DOHH2 (cell line): Measurements from ENCODE around the gene ESRRA.

ENCODE experiments used
- H3F3A ChIP-seq: fragments of 200-600 bp; sonication (generic), shearing (Covaris generic); 2 replicates; pipeline ENCODE4 v1.6.0; 2016; ENCODE audit warnings: antibody characterized with exemption, mild to moderate bottlenecking; ENCODE audit not compliant: control insufficient read depth, insufficient read depth
- H3K27ac ChIP-seq: fragments of 200-600 bp; sonication (generic); 2 replicates; pipeline ENCODE4 v1.5.1; 2014; ENCODE audit warnings: low read depth, mild to moderate bottlenecking, low read length, moderate library complexity
- H3K27me3 ChIP-seq: fragments of 200-600 bp; sonication (generic); 2 replicates; pipeline ENCODE4 v1.6.1; 2014; ENCODE audit warnings: mild to moderate bottlenecking, low read length, mixed read lengths; ENCODE audit not compliant: control insufficient read depth
- H3K36me3 ChIP-seq: fragments of 200-600 bp; sonication (generic); 2 replicates; pipeline ENCODE4 v1.6.1; 2014; ENCODE audit warnings: mild to moderate bottlenecking, low read length, moderate library complexity, mixed read lengths; ENCODE audit not compliant: control insufficient read depth
- H3K4me1 ChIP-seq: fragments of 200-600 bp; sonication (generic); 2 replicates; pipeline ENCODE4 v1.6.1; 2014; ENCODE audit warnings: mild to moderate bottlenecking, low read length, mixed read lengths; ENCODE audit not compliant: control insufficient read depth
- H3K4me2 ChIP-seq: fragments of 200-600 bp; sonication (generic); 2 replicates; pipeline ENCODE4 v1.6.0; 2014; ENCODE audit warnings: mild to moderate bottlenecking, low read length, moderate library complexity
- H3K4me3 ChIP-seq: fragments of 200-600 bp; sonication (generic); 2 replicates; pipeline ENCODE4 v1.5.1; 2014; ENCODE audit warnings: mild to moderate bottlenecking, low read length, mixed read lengths
- H3K79me2 ChIP-seq: fragments of 200-600 bp; sonication (generic); 2 replicates; pipeline ENCODE4 v1.6.1; 2014; ENCODE audit warnings: mild to moderate bottlenecking, low read length, mixed read lengths; ENCODE audit not compliant: control insufficient read depth
- H3K9me2 ChIP-seq: fragments of 200-600 bp; sonication (generic); replicated peaks from 2 replicates; pipeline ENCODE4 v1.6.1; 2014; ENCODE audit warnings: mild to moderate bottlenecking, low read length, mixed read lengths; ENCODE audit not compliant: control insufficient read depth
- H3K9me3 ChIP-seq: fragments of 200-600 bp; sonication (generic); 2 replicates; pipeline ENCODE4 v1.6.1; 2014; ENCODE audit warnings: antibody characterized with exemption, low read length, mixed read lengths; ENCODE audit not compliant: control insufficient read depth, insufficient read depth
- H4K20me1 ChIP-seq: fragments of 200-600 bp; sonication (generic); 2 replicates; pipeline ENCODE4 v1.6.0; 2014; ENCODE audit warnings: low read depth, mild to moderate bottlenecking, antibody characterized with exemption, low read length, moderate library complexity; ENCODE audit not compliant: control insufficient read depth, insufficient read depth
- EZH2phosphoT487 ChIP-seq: fragments of 200-600 bp; sonication (generic); IDR thresholded peaks from 2 replicates; pipeline ENCODE4 v1.6.1; 2017; ENCODE audit warnings: borderline replicate concordance, mild to moderate bottlenecking, antibody characterized with exemption, low read length, moderate library complexity, mixed read lengths
- TF ChIP-seq, protein P1 (sequence below): fragments of 200-600 bp; sonication (generic); IDR thresholded peaks from one replicate; pipeline ENCODE4 v1.5.1; 2014; ENCODE audit warnings: antibody characterized with exemption, mild to moderate bottlenecking, low read depth, low read length; ENCODE audit not compliant: poor library complexity, severe bottlenecking

Gene ESRRA

DNA sequence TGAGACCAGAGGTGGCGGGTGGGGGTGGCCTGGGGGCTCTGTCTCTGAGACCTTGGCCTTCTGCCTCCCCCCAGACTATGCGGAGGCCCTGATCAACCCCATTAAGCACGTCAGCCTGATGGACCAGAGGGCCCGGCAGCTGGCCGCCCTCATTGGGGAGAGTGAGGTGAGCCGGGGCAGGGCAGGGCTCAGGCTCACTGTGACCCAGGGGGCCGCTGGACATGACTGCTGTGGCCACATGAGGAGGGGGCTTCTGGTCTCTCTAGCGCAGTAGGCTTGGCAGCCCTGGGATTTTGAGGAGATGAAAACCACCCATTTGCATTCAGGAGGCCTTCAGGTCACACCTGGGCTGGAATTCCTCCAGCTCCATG lies 41.4 kb upstream of the ESRRA start:
- H3K4me2 ChIP-seq = no peak overlapping the region
- H3K36me3 ChIP-seq = peaks cover 35% of the 10 kb centered on the region
- no peak overlapping the region for H3K27ac ChIP-seq
- H3K79me2 ChIP-seq = peaks cover 8% of the 10 kb centered on the region
- no peaks in the 10 kb centered on the region for H4K20me1 ChIP-seq
- H3K27me3 ChIP-seq = no peaks in the 10 kb centered on the region
- no peak overlapping the region for H3K4me3 ChIP-seq
- no peaks in the 10 kb centered on the region for H3K9me2 ChIP-seq
- H3K4me1 ChIP-seq = peaks cover 13% of the 10 kb centered on the region
- H3F3A ChIP-seq = no peaks in the 10 kb centered on the region
- H3K9me3 ChIP-seq = no peaks in the 10 kb centered on the region
- TF ChIP-seq, protein P1, sequence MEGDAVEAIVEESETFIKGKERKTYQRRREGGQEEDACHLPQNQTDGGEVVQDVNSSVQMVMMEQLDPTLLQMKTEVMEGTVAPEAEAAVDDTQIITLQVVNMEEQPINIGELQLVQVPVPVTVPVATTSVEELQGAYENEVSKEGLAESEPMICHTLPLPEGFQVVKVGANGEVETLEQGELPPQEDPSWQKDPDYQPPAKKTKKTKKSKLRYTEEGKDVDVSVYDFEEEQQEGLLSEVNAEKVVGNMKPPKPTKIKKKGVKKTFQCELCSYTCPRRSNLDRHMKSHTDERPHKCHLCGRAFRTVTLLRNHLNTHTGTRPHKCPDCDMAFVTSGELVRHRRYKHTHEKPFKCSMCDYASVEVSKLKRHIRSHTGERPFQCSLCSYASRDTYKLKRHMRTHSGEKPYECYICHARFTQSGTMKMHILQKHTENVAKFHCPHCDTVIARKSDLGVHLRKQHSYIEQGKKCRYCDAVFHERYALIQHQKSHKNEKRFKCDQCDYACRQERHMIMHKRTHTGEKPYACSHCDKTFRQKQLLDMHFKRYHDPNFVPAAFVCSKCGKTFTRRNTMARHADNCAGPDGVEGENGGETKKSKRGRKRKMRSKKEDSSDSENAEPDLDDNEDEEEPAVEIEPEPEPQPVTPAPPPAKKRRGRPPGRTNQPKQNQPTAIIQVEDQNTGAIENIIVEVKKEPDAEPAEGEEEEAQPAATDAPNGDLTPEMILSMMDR = no peak
- no peak for TF ChIP-seq EZH2phosphoT487

DNA sequence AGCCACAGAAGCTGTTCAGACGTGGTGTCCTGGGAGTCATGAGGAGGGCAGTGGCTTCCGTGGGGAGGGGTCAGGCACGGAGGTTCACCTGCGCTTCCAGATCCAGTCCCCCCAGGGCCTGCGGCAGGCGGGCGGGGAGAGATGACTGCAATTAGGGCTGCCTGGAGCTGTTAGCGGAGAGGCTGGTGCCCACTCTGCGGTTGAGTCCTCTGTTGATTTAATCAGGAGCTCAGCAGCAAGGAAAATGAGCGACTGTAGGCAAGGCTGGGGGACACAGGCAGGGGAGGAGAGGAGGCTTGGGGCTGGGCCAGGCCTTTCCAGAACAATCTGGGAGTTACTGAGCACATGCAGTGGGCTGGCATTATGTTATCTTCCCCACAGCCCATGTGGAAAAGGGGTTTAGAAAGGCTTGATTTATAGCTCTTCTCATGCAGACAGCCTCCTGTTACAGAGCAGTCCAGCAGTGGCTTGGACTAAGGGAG lies 40.9 kb upstream of the ESRRA start:
- H3K27me3 ChIP-seq = no peaks in the 10 kb centered on the region
- no peak overlapping the region for H3K4me2 ChIP-seq
- no peak overlapping the region for H3K27ac ChIP-seq
- H3K9me2 ChIP-seq = no peaks in the 10 kb centered on the region
- peaks cover 10% of the 10 kb centered on the region for H3K79me2 ChIP-seq
- peaks cover 14% of the 10 kb centered on the region for H3K4me1 ChIP-seq
- no peak overlapping the region for H3K4me3 ChIP-seq
- H4K20me1 ChIP-seq = no peaks in the 10 kb centered on the region
- TF ChIP-seq, protein P1 = no peak
- no peak for TF ChIP-seq EZH2phosphoT487
- H3F3A ChIP-seq = peaks cover 1% of the 10 kb centered on the region; the same call in 1 of the 2 replicates
- peaks cover 34% of the 10 kb centered on the region for H3K36me3 ChIP-seq
- no peaks in the 10 kb centered on the region for H3K9me3 ChIP-seq

DNA sequence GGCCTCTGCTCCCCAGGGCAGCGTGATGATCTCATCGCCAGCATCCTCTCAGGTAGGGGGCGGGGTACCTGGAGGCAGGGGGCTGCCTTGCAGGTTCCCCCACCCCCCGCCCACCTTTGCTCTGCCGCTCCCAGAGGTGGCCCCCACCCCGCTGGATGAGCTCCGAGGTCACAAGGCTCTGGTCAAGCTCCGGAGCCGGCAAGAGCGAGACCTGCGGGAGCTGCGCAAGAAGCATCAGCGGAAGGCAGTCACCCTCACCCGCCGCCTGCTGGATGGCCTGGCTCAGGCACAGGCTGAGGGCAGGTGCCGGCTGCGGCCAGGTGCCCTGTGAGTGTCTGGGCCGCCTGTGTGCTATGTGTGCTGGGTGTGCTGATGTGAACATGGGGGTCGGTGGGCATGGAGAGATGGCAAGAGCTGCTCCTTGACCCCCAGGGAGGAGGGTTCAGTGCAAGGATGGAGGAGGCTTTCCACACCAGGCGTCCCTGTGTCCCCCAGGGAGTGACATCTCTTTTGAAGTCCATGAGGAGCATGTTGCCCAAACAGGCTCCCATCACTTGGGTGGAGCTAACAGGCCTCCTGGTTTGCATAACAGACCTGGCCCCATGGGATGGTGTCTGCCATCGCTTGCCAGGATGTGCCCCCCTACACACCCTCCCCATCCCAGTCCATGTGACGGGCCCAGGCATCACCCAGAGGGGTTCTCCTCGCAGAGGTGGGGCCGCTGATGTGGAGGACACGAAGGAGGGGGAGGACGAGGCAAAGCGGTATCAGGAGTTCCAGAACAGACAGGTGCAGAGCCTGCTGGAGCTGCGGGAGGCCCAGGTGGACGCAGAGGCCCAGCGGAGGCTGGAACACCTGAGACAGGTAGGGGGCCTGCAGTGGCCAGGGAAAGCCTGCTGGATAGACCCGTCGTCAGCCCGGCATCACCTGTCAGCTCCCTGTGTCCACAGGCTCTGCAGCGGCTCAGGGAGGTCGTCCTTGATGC lies 39.9 kb upstream of the ESRRA start:
- no peaks in the 10 kb centered on the region for H3K9me3 ChIP-seq
- no peak overlapping the region for H3K27ac ChIP-seq
- TF ChIP-seq EZH2phosphoT487 = no peak
- TF ChIP-seq, protein P1 = no peak

More for the DNA sequence above, 39.9 kb upstream of the ESRRA start:
- Histone ChIP-seq H3K36me3 (peaks cover 32% of the 10 kb centered on the region), H4K20me1 (no peaks in the 10 kb centered on the region), H3K79me2 (peaks cover 13% of the 10 kb centered on the region), H3K4me3 (no peak overlapping the region), H3K27me3 (no peaks in the 10 kb centered on the region), H3K9me2 (no peaks in the 10 kb centered on the region), H3K4me2 (no peak overlapping the region), H3K4me1 (peaks cover 14% of the 10 kb centered on the region), H3F3A (peaks cover 4% of the 10 kb centered on the region; the same call in 1 of the 2 replicates)
